ENCODE results near the gene KRT73.

KRT73 gene

GRCh38 chr12:52617403-52617785 lies 965 bp downstream of the KRT73 start:
- FAIRE-seq: no peak

GRCh38 chr12:52616680-52617402 lies 1.5 kb downstream of the KRT73 start:
- no peak for FAIRE-seq

GRCh38 chr12:52615912-52616311 lies 2.4 kb downstream of the KRT73 start:
- no peak for FAIRE-seq

DNA sequence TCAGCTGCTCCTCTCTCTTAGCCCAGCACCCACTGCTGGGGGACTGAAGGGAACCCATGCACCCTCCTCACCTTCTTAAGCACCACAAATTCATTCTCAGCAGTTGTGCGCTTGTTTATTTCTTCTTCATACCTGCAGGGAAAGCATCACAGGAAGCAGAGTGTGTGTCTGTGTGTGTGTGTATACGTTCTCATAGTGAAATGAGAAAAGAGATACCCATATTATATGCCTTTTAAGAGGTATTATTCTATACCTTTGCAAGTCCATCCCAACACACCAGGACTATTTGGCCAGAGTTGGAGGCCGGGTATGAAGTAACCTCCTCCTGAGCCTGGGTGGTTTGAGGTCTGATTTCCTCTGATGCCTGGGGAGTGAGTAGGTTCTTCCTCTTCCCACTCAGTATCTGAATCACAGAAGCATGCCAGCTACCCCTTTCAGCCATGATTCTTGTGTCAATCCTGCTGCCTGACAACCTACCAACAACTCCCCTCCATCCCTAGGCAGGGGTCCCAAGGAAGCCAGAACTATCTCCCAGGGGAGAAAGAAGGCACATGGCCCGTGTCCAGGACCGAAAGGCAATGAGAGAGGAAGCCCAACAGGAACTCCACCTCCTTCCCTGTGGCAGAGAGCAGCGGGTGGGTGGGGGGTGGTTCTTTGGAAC lies 3.0 kb downstream of the KRT73 start:
- FAIRE-seq: no peak

- no peak for FAIRE-seq
These were observed 3.8 kb downstream of the KRT73 start for GRCh38 chr12:52614381-52615207.

DNA sequence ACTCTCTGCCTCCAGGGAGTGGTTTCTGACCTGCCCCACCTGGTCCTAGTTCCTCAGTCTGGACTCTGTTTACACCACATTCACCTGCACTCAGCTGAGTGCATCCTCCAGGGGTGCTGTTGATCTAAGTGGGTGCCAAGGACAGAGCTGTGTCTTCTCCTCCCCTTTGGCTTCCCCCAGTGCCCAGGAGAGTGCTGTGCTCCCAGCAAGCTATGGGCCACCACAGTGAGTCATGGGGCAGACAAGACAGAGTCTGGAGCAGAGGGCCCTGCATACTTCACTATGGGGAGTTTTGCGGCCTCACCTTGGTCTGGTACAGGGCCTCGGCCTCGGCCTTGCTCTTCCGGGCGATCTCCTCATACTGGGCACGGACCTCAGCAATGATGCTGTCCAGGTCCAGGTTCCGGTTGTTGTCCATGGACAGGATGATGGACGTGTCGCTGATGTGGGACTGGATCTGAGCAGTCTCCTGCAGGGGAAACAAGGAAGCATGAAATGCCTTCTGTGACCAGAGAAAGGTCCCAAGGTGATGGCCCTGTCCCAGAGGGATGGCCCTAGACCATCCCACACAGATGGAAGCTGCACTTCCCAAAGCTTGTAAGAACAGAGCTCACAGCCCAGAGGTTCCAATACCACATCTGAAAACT lies 4.9 kb downstream of the KRT73 start:
- no peak for FAIRE-seq

DNA sequence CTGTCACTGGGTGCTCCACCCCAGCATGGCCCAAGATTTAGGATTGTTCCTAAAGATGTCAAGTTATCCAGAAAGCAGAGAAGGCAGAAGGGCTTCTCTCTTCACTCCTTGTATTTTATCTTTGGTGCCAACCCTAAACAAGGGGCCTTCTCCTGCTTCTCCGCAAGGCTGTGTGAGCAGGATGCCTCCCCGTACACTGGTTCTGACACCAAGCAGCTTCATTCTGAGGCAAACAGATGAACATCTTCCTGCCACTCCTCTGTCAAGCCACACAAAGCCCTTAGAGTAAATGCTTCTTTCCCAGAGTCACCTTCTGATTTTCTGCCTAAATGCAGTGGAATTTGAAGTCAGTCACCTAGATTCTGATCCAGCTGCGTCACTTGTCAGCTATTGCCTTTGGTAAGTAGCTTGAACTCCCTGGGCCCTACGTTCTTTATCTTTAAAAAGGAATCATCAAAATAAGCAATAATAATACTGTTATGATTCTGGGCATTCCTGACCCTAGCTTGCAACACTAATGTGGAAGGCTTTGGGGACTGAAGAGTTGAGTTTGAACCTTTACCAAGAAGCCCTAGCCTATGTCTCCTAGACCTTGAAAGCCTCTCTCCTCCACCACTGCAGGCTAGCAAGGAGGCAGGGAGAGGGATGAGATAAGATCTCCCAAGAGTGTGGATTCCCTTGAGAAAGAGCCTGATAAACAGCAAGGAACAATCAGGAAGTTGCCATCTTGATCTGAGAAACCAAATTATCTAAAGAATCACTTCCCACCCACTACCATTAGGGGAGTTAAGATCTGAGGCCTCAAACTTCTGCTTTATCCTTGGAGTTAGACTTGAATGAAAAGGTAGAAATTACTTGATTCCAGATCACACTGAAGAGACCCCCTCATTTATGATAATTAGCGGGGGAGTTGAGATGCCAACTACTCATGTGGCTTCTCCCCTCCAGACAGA lies 5.7 kb downstream of the KRT73 start:
- no peak for FAIRE-seq

- no peak for FAIRE-seq
These were observed 7.3 kb downstream of the KRT73 start for GRCh38 chr12:52611080-52611468.

DNA sequence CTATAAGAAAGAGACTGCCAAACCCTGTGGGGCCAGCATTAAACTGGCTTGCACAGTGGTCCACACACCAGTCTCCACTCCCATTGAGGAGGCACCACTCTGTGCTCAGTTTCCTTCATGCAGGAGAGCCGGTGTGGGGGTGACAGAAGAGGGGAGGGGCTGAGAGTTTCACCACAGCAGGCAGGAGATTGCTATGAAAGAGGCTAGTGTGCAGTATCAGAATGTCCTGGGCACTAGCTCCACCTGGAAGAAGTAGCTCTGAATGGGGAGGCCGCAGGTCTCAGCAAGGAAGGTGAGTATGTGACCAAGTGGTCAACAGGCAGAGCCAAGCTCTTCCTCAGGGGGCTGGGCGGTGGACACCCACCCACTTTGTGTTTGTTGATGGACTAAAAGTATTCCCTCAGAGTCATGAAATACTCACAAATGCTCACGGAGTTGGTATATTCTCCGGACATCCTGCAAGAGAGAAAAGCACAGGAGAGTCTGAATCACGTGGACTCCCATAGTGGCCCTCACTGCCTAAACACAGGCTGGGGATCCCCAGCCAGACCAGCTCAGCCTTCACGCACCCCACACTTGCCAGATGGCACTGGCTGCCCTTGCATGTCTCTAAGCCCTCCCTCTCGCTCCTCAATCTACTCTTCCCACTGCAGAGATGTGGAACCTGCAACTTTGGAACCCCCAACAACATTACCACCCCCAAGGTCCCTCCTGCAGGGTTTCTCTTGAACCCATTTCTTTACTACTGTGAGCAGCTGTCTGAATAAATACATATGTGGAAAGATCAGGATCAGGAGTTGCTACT lies 9.3 kb downstream of the KRT73 start:
- no peak for FAIRE-seq

GRCh38 chr12:52608161-52608560 lies 10.2 kb downstream of the KRT73 start:
- FAIRE-seq: no peak

DNA sequence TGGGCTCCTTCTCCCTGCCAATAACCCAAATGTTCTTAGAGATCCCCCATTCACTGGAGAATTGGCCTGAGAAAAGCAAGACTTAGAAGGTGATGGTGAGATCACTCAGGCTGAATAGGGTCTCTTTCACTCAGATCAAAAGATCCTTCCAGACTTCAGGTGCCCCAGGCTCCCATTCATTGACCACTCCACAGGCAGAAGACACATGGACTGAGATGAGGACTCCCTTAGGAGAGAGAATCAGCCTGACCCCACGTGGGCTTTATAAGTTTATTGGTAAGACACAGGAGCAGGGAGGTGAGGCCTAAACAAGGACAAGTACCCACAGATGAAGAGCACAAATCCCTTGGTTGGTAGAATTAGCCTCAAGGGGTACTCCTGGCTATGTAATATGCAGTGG lies 11.0 kb downstream of the KRT73 start:
- FAIRE-seq: no peak

- no peak for FAIRE-seq
These were observed 11.7 kb downstream of the KRT73 start for GRCh38 chr12:52606581-52607218.

DNA sequence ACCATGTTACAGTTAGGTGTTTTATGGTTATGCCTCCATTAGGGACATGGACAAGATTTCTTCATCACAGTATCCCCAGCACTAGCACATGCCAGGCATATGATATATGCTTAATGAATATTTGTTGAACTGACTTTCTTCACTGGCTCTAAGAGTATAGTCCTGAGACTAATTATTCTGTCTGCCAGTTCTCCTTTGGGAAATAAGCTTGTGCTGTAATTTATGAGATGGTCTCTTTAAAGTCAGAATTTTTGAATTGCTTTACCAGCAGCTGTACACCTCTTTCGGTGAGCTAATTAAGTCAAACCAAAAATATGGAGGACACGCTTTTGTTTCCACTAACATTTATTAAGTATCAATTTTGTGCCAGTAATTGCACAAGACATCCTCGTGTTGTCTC lies 12.3 kb downstream of the KRT73 start:
- no peak for FAIRE-seq

GRCh38 chr12:52605542-52605941 lies 12.8 kb downstream of the KRT73 start:
- no peak for FAIRE-seq

DNA sequence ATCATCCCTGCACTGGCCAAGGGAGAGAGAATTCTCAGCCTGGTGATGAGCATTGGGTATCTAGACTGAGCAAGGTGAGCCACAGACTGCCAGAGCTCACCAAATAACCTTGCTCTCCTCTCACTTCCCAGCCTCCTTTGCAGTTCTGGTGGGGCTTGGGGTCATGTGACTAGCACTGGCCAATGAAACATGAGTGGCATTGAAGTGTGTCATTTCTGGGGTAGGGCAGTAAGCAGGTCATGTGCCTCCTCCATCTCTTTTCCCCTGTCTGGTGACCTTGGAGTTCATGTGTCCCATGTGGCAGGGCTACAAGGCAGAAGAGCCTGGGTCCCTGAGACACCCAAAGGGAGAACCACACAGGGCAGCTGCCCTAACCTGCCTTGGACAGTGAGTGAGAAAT lies 13.5 kb downstream of the KRT73 start:
- FAIRE-seq: no peak

GRCh38 chr12:52603314-52603713 lies 15.0 kb downstream of the KRT73 start:
- FAIRE-seq: no peak

DNA sequence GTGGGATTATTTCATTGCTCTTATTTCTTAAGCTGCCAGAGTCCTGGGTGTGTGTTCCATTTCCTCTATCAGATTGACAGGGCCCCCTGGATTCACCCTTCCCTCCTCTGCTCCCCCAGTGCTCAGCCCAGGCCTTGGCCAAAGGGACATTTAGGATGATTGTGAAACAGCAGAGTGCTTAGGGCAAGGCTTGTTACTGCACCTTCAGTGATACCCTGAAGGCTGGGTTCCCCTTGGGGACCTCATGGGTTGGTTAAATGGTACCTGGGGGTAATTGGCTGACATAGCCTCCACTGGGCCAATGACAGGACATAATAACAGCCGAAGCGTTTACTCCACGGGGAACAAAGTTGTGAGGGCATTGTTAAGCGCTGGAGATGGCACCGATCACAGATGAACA lies 15.8 kb downstream of the KRT73 start:
- FAIRE-seq: no peak

DNA sequence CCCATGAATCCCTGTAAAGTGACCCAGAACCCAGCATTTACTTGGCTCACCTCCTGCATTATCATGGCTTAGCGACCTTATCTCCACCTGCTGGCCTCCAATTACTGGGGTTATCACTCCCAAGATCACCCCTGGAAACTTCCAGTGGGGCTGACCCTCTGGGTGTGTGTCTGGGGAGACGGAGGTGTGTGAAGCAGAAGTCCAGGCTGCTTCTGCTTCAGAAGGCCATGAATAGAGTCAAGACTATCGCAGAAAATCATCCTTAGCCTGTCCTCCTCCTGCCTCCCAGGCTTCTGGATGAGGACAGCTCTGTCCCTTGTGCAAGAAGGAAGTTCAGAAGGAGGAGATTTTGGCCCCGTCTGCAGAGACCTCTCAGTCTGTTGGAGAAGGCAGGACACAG lies 16.7 kb downstream of the KRT73 start:
- FAIRE-seq: no peak

GRCh38 chr12:52600941-52601481 lies 17.3 kb downstream of the KRT73 start, which contains the start of gene KRT72:
KRT72 (minus strand) TSS chr12:52601463; CDS start chr12:52601452, 11 bp downstream.
- no peak for FAIRE-seq

DNA sequence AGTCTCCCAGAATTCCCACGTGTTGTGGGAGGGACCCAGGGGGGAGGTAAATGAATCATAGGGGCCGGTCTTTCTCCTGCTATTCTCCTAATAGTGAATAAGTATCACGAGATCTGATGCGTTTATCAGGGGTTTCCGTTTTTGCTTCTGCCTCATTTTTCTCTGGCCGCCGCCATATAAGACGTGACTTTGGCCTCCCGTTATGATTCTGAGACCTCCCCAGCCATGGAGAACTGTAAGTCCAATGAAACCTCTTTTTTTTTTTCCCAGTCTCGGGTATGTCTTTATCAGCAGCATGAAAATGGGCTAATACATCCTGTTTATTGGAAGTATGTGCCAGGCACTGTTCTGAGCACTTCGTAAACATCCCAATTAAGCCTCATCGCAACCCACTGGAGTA lies 17.9 kb downstream of the KRT73 start:
- FAIRE-seq: no peak
